Measurements from ENCODE around the gene ALKAL2.
"Not testable (repeated sequence)": the region's sequence is repeated elsewhere in the genome, so short reads cannot be mapped to it uniquely, and the experiment has no call there.

ALKAL2 gene

GRCh38 chr2:287911-288757 lies at the start of gene ALKAL2:
Gene ALKAL2 (minus strand): TSS chr2:288091. CDS start chr2:287835, 256 bp downstream.
- no peak for DNase-seq

GRCh38 chr2:336949-337348 lies 49.1 kb upstream of the ALKAL2 start:
- DNase-seq = not testable (repeated sequence)

GRCh38 chr2:336360-336759 lies 48.5 kb upstream of the ALKAL2 start:
- no peak for DNase-seq

GRCh38 chr2:332592-332991 lies 44.7 kb upstream of the ALKAL2 start:
- peak; percentile 12 for DNase-seq

- DNase-seq = no peak
These were observed 40.9 kb upstream of the ALKAL2 start for GRCh38 chr2:328761-329160.

GRCh38 chr2:323035-323434 lies 35.1 kb upstream of the ALKAL2 start:
- no peak for DNase-seq

- no peak for DNase-seq
These were observed 34.4 kb upstream of the ALKAL2 start for GRCh38 chr2:322326-322725.

- DNase-seq = no peak
These were observed 32.7 kb upstream of the ALKAL2 start for GRCh38 chr2:320561-320960.

GRCh38 chr2:319059-319600 lies 31.2 kb upstream of the ALKAL2 start:
- no peak for DNase-seq

GRCh38 chr2:317501-318424 lies 29.9 kb upstream of the ALKAL2 start:
- no peak for DNase-seq

- no peak for DNase-seq
These were observed 28.5 kb upstream of the ALKAL2 start for GRCh38 chr2:316381-316780.

- not testable (repeated sequence) for DNase-seq
These were observed 28.0 kb upstream of the ALKAL2 start for GRCh38 chr2:315925-316324.

- no peak for DNase-seq
These were observed 26.9 kb upstream of the ALKAL2 start for GRCh38 chr2:314561-315336.

GRCh38 chr2:313991-314390 lies 26.1 kb upstream of the ALKAL2 start:
- no peak for DNase-seq

GRCh38 chr2:310994-311393 lies 23.1 kb upstream of the ALKAL2 start:
- DNase-seq = no peak

- no peak for DNase-seq
These were observed 22.1 kb upstream of the ALKAL2 start for GRCh38 chr2:309954-310510.

- no peak for DNase-seq
These were observed 21.5 kb upstream of the ALKAL2 start for GRCh38 chr2:309148-309953.

- DNase-seq = no peak
These were observed 17.5 kb upstream of the ALKAL2 start for GRCh38 chr2:305366-305765.

GRCh38 chr2:296354-296753 lies 8.5 kb upstream of the ALKAL2 start:
- no peak for DNase-seq

- DNase-seq = no peak
These were observed 7.2 kb upstream of the ALKAL2 start for GRCh38 chr2:295090-295489.

- DNase-seq = no peak
These were observed 2.3 kb upstream of the ALKAL2 start for GRCh38 chr2:290090-290722.
